Measurements from ENCODE around the gene HDAC4. TPM values are rescaled to one million over a fixed set of nuclear protein-coding genes. Genes with fewer than 3 reads are reported as not detected.
A peak's percentile ranks its signal among the peaks of the same experiment; 100 is the strongest.

The HDAC4 gene
- total and polyA plus RNA-seq, 2 of the 8 experiments (the other 6 are each of a cell fraction or from before 2014, with no cell fraction given) = 15.4 to 31.5 TPM

GRCh38 chr2:239269173-239269885 is 131.5 kb downstream of the HDAC4 start:
- H3K9me3 ChIP-seq (ENCODE audit: insufficient read depth in 2 of 2, low read depth in 1 of 2, low read length in 1 of 2) = no peaks in the 10 kb centered on the region
- TF ChIP-seq RAD21 (IDR thresholded peaks at IDR 0.05 in 1 of 2, conservative IDR thresholded peaks at IDR 0.05 in 1 of 2; ENCODE audit: low read depth in 2 of 2, low read length in 2 of 2) (peak; percentile 32 to 47; a peak in 3 of 4 replicates), RFX5 (IDR thresholded peaks at IDR 0.05; ENCODE audit: borderline replicate concordance, low read depth, low read length) (no peak), KDM4A (IDR thresholded peaks at IDR 0.05; ENCODE audit: low read depth, low read length, severe bottlenecking) (no peak), CTCF (IDR thresholded peaks at IDR 0.05; ENCODE audit: control extremely low read depth in 1 of 3, insufficient read depth in 1 of 3, low read depth in 1 of 3, low read length in 3 of 3) (peak in 2 of 3 experiments; percentile 9 to 20; a peak in 2 of 4 replicates)
- H3K27ac ChIP-seq (ENCODE audit: low read depth, low read length) = no peak overlapping the region
- FAIRE-seq (no peak), DNase-seq (ENCODE audit: low read depth in 1 of 2, low spot score in 2 of 2) (no peak)
- H3K4me3 ChIP-seq (ENCODE audit: extremely low read depth in 1 of 4, insufficient read depth in 2 of 4, low read depth in 3 of 4, low read length in 4 of 4) = no peak overlapping the region
- H4K5ac ChIP-seq (ENCODE audit: insufficient read length, low read depth, low read length) = no peak overlapping the region
- H2BK12ac ChIP-seq (ENCODE audit: low read depth, low read length) = no peak overlapping the region
- peaks cover 23% of the 10 kb centered on the region for H3K79me1 ChIP-seq (ENCODE audit: low read depth, low read length)
- H4K20me1 ChIP-seq (replicated peaks in 1 of 2; ENCODE audit: control insufficient read depth in 1 of 2, insufficient read depth in 2 of 2, low read length in 2 of 2) = peaks cover 4 to 32% of the 10 kb centered on the region in 2 experiments
- H3K4me2 ChIP-seq (ENCODE audit: insufficient read depth in 1 of 2, low read depth in 2 of 2, low read length in 2 of 2) = no peak overlapping the region
- 0 out of 2 replicates have a peak overlapping the region, but pooled peaks have one; percentile 72 for H2AK5ac ChIP-seq (ENCODE audit: low read depth, low read length)
- H3K36me3 ChIP-seq (ENCODE audit: control insufficient read depth in 2 of 4, insufficient read depth in 4 of 4, low read length in 3 of 4) = no peaks in the 10 kb centered on the region
- H4K91ac ChIP-seq (replicated peaks; ENCODE audit: insufficient read length, low read length) = no peak overlapping the region
- H2BK15ac ChIP-seq (ENCODE audit: low read length) = no peak overlapping the region
- no peak overlapping the region for H2BK20ac ChIP-seq (ENCODE audit: low read length)
- H3K27me3 ChIP-seq (replicated peaks in 1 of 4; ENCODE audit: control insufficient read depth in 3 of 4, extremely low read depth in 1 of 4, insufficient read depth in 3 of 4, low read length in 3 of 4) = no peaks in the 10 kb centered on the region
- no peak overlapping the region for H2AFZ ChIP-seq (ENCODE audit: low read length)
- WGBS, 2 experiments (ENCODE audit: extremely low coverage in 1 of 2, insufficient coverage in 1 of 2, insufficient read length in 1 of 2, insufficient replicate concordance in 2 of 2, low coverage in 1 of 2, low lambda C conversion rate in 2 of 2, missing lambda C conversion rate in 1 of 2) = 97% methylated on average over 10 of the region's 10 CpGs; no CpG with 5 or more reads in 1 of the 2 experiments
- H3K23me2 ChIP-seq (ENCODE audit: low read depth, low read length) = no peaks in the 10 kb centered on the region; the same call in 1 of the 2 replicates
- POLR2A ChIA-PET (ENCODE audit: partially characterized antibody) = no interaction called here
- CTCF ChIA-PET (ENCODE audit: partially characterized antibody) = interaction anchor here (0.8 to 3.1 kb wide), 9 partner anchors 10 to 128 kb away, joined by 3 to 10 read pairs (median 3); no protein-coding TSS in a partner anchor
- H4K8ac ChIP-seq (ENCODE audit: extremely low read depth, insufficient read depth, low read length) = no peak overlapping the region; the same call in 1 of the 2 replicates
- H3K56ac ChIP-seq (replicated peaks; ENCODE audit: insufficient read length, low read depth, low read length) = no peak overlapping the region
- no peak overlapping the region for H3K9ac ChIP-seq (replicated peaks in 1 of 4; ENCODE audit: extremely low read depth in 1 of 4, low read depth in 3 of 4, low read length in 3 of 4)
- no peak overlapping the region for H3K4ac ChIP-seq (replicated peaks; ENCODE audit: insufficient read length, low read depth, low read length)
- H2BK120ac ChIP-seq (replicated peaks; ENCODE audit: low read depth, low read length) = no peak overlapping the region
- H2BK5ac ChIP-seq (ENCODE audit: low read depth, low read length) = no peak overlapping the region
- H3K18ac ChIP-seq (ENCODE audit: extremely low read depth, low read length) = no peak overlapping the region
- peaks cover 3 to 98% of the 10 kb centered on the region in 2 experiments; a peak in 2 of 4 replicates for H3K79me2 ChIP-seq (ENCODE audit: control insufficient read depth in 1 of 2, insufficient read depth in 2 of 2, low read length in 2 of 2)
- H3K23ac ChIP-seq (ENCODE audit: insufficient read length) = no peak overlapping the region
- H3K4me1 ChIP-seq (replicated peaks in 1 of 4; ENCODE audit: control insufficient read depth in 3 of 4, insufficient read depth in 4 of 4, low read length in 3 of 4) = peaks cover 0 to 19% (median 11%) of the 10 kb centered on the region in 4 experiments; a peak in 5 of 7 replicates
- no peak overlapping the region for H3K14ac ChIP-seq (ENCODE audit: insufficient read length)

All from H1 (cell line).